G401 (cell line): Measurements from ENCODE around the gene ANGPTL3. TPM values are rescaled to one million over a fixed set of nuclear protein-coding genes. Genes with fewer than 3 reads are reported as not detected.
"Not testable (repeated sequence)": the region's sequence is repeated elsewhere in the genome, so short reads cannot be mapped to it uniquely, and the experiment has no call there.

Source experiments
- DNase-seq: peaks from one replicate; pipeline ENCODE4 v3.0.0-alpha.2; 2015; ENCODE audit warnings: low spot score
- in situ Hi-C: cut with HindIII; loops from 2 replicates; pipeline ENCODE4 v1.10.0; 2016; ENCODE audit warnings: low sequenced_read_pairs, mixed read lengths
- total RNA-seq: library from RNA; depleted of rRNA; stranded (reverse); fragments of >200 nt; shearing (Covaris generic); gene quantifications from 2 replicates; pipeline ENCODE4 v1.2.3, GENCODE V29; 2014; rRNA removed

Gene ANGPTL3
- total RNA-seq: not detected in 2 replicates

DNA sequence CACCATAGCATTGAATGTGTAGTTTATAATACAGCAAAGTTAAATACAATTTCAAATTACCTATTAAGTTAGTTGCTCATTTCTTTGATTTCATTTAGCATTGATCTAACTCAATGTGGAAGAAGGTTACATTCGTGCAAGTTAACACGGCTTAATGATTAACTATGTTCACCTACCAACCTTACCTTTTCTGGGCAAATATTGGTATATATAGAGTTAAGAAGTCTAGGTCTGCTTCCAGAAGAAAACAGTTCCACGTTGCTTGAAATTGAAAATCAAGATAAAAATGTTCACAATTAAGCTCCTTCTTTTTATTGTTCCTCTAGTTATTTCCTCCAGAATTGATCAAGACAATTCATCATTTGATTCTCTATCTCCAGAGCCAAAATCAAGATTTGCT lies at the start of gene ANGPTL3:
Gene ANGPTL3, plus strand, starts transcription at position 240 of the 400 bp plus-strand sequence. Its CDS starts 47 bp downstream, at position 287.
- in situ Hi-C loops: no loop called here
- DNase-seq: no peak

- in situ Hi-C loops: no loop called here
- no peak for DNase-seq
These were observed 36.0 kb upstream of the ANGPTL3 start for GRCh38 chr1:62561306-62561705.

DNA sequence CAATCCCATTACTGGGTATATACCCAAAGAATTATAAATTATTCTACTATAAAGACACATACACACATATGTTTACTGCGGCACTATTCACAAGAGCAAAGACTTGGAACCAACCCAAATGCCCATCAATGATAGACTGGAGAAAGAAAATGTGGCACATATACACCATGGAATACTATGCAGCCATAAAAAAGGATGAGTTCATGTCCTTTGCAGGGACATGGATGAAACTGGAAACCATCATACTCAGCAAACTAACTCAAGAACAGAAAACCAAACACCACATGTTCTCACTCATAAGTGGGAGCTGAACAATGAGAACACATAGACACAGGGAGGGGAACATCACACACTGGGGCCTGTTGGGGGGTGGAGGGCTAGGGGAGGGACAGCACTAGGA lies 30.1 kb upstream of the ANGPTL3 start:
- DNase-seq, in situ Hi-C loops: not testable (repeated sequence)

- in situ Hi-C loops, DNase-seq: not testable (repeated sequence)
These were observed 29.4 kb upstream of the ANGPTL3 start for GRCh38 chr1:62567926-62568325.

DNA sequence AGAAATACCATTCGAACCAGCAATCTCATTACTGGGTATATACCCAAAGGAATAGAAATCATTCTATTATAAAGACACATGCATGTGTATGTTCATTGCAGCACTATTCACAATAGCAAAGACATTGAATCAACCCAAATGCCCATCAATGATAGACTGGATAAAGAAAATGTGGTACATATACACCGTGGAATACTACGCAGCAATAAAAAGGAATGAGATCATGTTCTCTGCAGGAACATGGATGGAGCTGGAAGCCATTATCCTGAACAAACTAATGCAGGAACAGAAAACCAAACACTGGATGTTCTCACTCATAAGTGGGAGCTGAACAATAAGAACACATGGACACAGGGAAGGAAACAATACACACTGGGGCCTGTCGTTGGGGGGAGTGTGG lies 25.8 kb upstream of the ANGPTL3 start:
- in situ Hi-C loops, DNase-seq: not testable (repeated sequence)

DNA sequence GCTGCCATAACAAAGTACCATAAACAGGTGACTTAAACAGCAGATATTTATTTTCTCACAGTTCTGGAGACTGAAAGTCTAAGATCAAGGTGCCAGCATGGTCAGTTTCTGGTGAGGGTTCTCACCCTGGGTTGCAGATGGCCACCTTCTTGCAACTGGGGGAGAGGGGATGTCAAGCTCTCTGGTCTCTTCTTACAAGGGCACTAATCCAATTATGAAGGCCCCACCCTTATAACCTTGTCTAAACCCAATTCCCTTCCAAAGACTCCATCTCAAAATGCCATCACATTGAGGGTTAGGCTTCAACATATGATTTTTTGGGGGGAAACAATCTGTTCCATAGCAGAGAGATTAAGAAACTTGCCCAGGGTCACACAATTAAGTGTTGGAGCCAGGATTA lies 24.8 kb upstream of the ANGPTL3 start:
- no peak for DNase-seq
- in situ Hi-C loops: no loop called here

- no peak for DNase-seq
- in situ Hi-C loops: no loop called here
These were observed 23.6 kb upstream of the ANGPTL3 start for GRCh38 chr1:62573675-62574074.

DNA sequence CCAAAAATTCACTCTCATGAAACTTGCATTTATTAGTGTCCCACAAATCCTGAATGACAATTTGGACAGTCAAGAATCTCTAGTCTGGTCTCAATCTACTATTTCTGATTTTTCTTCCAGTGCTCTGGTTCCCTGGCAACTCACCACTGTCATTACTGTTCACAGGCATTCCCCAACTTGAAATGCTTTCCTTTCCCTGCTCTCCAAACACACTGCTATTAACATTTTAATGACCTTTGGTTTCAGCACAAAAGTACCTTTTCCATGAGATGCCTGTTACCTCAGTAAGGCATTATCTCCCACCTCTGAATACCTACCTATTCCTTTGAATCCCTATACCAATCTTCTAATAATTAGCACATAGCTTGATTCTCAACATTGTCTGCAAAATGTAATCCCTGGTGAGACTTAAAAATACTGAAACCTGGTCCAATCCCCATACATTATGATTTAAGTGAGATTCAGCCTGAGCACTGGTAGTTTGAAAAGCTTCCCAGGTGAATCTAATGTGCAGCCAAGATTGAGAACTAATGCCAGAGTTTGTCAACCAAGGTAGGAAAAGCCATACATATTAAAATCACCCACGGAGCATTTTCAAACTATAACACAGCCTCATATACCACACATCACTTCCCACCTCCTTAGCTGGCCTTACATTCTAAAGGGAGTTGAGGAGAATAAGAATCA lies 11.7 kb upstream of the ANGPTL3 start:
- in situ Hi-C loops: no loop called here
- no peak for DNase-seq

- in situ Hi-C loops: no loop called here
- no peak for DNase-seq
These were observed 9.3 kb upstream of the ANGPTL3 start for GRCh38 chr1:62588000-62588399.

GRCh38 chr1:62589321-62589720 lies 8.0 kb upstream of the ANGPTL3 start:
- in situ Hi-C loops: no loop called here
- DNase-seq: no peak

DNA sequence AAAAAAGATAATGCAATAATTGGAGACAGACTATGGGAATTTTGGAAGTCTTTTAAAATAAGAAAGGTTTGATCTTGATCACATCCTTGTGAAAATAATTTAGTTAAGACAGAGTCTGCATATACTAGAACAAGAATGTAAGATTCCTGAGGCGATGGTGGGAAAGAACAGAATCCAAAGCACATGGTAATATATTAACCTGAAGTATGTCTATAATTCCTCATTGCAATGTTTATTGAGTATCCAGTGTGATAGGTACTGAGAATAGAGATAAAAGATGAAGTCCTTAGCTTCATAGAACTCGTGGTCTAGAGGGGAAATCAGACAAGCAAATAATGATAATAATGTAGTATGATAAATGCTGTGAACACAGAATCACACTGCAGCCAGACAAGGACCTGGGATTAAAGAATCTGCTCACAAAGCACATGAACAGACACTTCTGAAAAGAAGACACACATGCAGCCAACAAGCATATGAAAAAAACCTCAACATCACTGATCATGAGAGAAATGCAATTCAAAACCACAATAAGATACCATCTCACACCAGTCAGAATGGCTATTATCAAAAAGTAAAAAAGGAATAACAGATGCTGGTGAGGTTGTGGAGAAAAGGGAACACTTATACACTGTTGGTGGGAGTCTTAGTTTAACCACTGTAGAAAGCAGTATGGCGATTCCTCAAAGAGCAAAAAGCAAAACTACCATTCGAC lies 6.9 kb upstream of the ANGPTL3 start:
- in situ Hi-C loops: no loop called here
- no peak for DNase-seq

GRCh38 chr1:62590970-62591368 lies 6.4 kb upstream of the ANGPTL3 start:
- DNase-seq: no peak
- in situ Hi-C loops: no loop called here

DNA sequence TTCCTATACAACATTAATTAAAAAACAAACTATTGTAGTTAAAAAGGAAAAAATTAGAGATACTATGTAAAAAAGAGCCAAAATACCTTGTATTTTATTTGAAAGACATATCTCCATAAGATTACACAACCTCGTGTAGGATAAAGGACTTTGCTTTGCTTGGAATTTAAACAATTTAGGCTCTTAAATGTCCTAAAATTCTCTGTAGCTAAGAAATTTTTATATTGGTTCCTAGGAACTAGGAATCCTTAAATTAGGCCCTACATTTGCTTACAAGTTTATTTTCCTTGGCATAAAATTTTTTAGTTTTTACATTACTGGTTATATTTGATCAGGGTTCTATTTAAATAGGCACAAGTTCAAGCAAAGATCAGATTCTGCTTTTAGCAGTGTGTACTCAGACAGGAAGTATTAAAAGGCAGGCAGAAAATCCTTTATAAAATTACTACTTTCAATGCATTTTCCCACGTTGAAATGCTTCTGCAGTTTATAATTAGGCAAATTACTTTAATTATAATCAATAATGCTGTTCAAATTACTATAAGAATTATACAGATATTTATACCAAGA lies 3.4 kb upstream of the ANGPTL3 start:
- in situ Hi-C loops: no loop called here
- DNase-seq: no peak

GRCh38 chr1:62595647-62596046 lies 1.7 kb upstream of the ANGPTL3 start:
- no peak for DNase-seq
- in situ Hi-C loops: no loop called here

GRCh38 chr1:62599044-62599443 lies 1.7 kb downstream of the ANGPTL3 start:
- in situ Hi-C loops: no loop called here
- no peak for DNase-seq

DNA sequence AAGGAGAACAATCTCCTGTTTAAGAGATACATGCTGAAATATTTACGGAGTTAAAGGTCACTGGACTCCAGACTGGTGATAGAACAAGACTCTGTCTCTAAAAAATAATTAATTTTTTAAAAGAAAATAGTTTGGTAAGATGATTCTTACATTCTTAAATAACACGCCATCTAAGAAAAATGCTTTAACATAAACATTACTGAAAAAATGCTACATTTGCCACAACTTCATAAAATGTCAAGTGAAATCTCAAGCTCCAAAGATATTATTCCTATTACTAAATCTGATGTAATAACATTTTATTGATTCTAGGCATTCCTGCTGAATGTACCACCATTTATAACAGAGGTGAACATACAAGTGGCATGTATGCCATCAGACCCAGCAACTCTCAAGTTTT lies 4.1 kb downstream of the ANGPTL3 start:
- no peak for DNase-seq
- in situ Hi-C loops: no loop called here

GRCh38 chr1:62608905-62609304 lies 11.6 kb downstream of the ANGPTL3 start:
- DNase-seq: no peak
- in situ Hi-C loops: no loop called here

- in situ Hi-C loops, DNase-seq: not testable (repeated sequence)
These were observed 13.3 kb downstream of the ANGPTL3 start for GRCh38 chr1:62610588-62610987.

- DNase-seq: no peak
- in situ Hi-C loops: no loop called here
These were observed 15.4 kb downstream of the ANGPTL3 start for GRCh38 chr1:62612770-62613169.

GRCh38 chr1:62613325-62613727 lies 16.0 kb downstream of the ANGPTL3 start:
- in situ Hi-C loops: no loop called here
- no peak for DNase-seq
